Activated naive CD8-positive, alpha-beta T cell treated with anti-CD3 and anti-CD28 coated beads, Interleukin-2, amount 10 ng/mL, durations not matched to agents 7 days and 5 days (primary cell): Measurements from ENCODE around the gene FAM162B. TPM values are rescaled to one million over a fixed set of nuclear protein-coding genes. Genes with fewer than 3 reads are reported as not detected.
"Not testable (repeated sequence)": the region's sequence is repeated elsewhere in the genome, so short reads cannot be mapped to it uniquely, and the experiment has no call there.

Experiments
- ATAC-seq: fragments of 150-1000 bp; cut with Tn5 transposase; one replicate; pipeline ENCODE4 v1.10.0; 2021; ENCODE audit warnings: low read depth, moderate library complexity
- POLR2A ChIA-PET: fragments of 350-600 bp; sonication (Branson Sonifier 250); formaldehyde crosslinking; loops from one replicate; lab custom pipeline; 2021; ENCODE audit warnings: antibody characterized with exemption; lab: Charles Lee
- DNase-seq: peaks from one replicate; pipeline ENCODE4 v3.0.0; 2021
- H3K27ac Mint-ChIP-seq: one replicate; pipeline ENCODE4 v1.8.0; 2022; ENCODE audit warnings: mild to moderate bottlenecking, mixed read lengths
- H3K27me3 Mint-ChIP-seq: one replicate; pipeline ENCODE4 v1.8.0; 2022; ENCODE audit warnings: mild to moderate bottlenecking, moderate library complexity, mixed read lengths
- H3K36me3 Mint-ChIP-seq: one replicate; pipeline ENCODE4 v1.8.0; 2021; ENCODE audit warnings: mild to moderate bottlenecking, mixed read lengths
- H3K4me1 Mint-ChIP-seq: one replicate; pipeline ENCODE4 v1.8.0; 2021; ENCODE audit warnings: mixed read lengths
- H3K4me3 Mint-ChIP-seq: one replicate; pipeline ENCODE4 v1.8.0; 2022; ENCODE audit warnings: mild to moderate bottlenecking, moderate library complexity, mixed read lengths
- H3K9me3 Mint-ChIP-seq: one replicate; pipeline ENCODE4 v1.8.0; 2021; ENCODE audit warnings: mixed read lengths
- total RNA-seq, 2 experiments: library from RNA; stranded (reverse); gene quantifications; one replicate each; pipeline ENCODE4 v1.2.3, GENCODE V29; 2021

FAM162B gene
- total RNA-seq, 2 experiments from 2014 or later, result not detected

DNA sequence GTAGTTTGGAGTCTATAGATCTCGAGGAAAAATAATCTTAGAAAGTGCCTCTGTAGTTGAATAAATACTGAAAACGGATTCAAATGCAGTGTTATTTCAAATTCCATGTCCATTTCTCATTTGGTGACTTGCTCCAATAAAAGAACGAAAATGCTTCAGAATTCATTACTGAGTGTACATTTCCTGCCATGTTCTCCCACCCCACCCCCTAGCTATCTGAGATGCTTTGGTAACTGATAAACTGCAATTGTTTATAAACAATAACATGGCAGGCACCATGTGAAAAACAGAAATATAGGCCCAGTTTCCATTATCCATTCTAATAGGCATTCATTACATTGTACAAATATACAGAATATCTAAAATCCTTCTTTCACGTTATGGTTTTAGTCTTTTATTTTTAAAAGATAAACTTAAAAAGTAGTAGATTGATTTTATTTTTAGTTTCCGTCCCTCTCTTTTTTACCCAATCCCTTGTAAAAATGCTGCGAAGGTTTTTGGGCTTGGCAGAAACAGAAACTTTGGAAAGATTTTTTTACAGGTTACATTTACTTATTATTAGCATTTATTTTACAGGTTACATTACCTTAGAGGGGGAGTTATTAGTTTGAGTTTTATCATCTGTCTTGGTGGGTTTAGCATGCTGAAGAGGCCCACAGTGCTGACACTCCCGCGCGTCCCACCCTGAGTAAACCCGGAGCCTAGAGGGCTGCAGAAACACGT, 1.5 kb downstream of the FAM162B start:
- H3K27ac Mint-ChIP-seq, result no peak overlapping the region
- POLR2A ChIA-PET, result no interaction called here
- no peaks in the 10 kb centered on the region for H3K36me3 Mint-ChIP-seq
- H3K27me3 Mint-ChIP-seq, result peaks cover 67% of the 10 kb centered on the region
- no peak overlapping the region for H3K4me3 Mint-ChIP-seq
- DNase-seq (no peak), ATAC-seq (no peak)
- H3K4me1 Mint-ChIP-seq, result peaks cover 4% of the 10 kb centered on the region
- no peaks in the 10 kb centered on the region for H3K9me3 Mint-ChIP-seq

- POLR2A ChIA-PET, result no interaction called here
- ATAC-seq, result no peak
- Mint-ChIP-seq H3K9me3 (no peaks in the 10 kb centered on the region), H3K4me1 (peaks cover 4% of the 10 kb centered on the region), H3K27ac (no peak overlapping the region), H3K36me3 (no peaks in the 10 kb centered on the region), H3K27me3 (peaks cover 63% of the 10 kb centered on the region), H3K4me3 (no peak overlapping the region)
- no peak for DNase-seq
These were observed 2.5 kb downstream of the FAM162B start for GRCh38 chr6:116763048-116763447.

DNA sequence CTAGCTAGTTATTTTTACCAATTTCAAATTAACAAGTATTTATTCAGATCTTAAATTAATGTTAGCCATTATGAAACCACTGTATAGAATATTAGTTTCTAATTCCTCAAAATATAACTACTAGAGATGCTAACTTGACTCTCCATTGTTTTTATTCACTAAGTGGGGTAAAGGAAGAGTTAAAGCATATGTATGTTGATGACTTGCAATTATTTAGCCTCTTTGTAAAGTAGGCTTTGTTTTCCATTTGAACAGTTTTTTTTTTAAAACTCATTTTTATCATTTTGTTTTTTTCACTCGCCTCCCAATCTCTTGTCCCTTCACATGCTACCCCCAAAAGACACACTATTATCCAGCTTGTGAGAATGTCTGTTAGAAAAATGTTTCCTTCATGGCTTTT, 3.3 kb downstream of the FAM162B start:
- DNase-seq (no peak), ATAC-seq (no peak)
- Mint-ChIP-seq H3K27ac (no peak overlapping the region), H3K4me1 (peaks cover 4% of the 10 kb centered on the region), H3K9me3 (no peaks in the 10 kb centered on the region), H3K36me3 (no peaks in the 10 kb centered on the region), H3K4me3 (no peak overlapping the region), H3K27me3 (peaks cover 61% of the 10 kb centered on the region)
- POLR2A ChIA-PET, result no interaction called here

DNA sequence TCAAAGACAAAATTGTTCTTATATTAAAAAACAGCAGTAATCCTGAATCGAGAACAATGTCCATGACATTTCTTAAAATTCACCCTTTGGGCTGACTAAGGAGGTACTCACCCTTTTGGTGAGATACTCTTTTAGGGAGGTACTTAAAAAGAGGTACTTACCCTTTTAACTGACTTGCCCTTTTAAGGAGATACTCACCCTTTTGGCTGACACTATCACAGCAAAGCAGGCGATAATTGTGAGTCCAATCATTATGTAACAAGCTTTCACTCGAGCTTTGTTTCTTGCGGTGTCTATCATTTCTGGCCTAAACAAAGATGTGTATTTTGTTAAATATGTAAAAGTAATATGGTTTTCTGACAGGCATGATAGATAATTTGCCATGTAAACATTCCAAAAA, 3.7 kb downstream of the FAM162B start:
- H3K9me3 Mint-ChIP-seq, result no peaks in the 10 kb centered on the region
- POLR2A ChIA-PET, result no interaction called here
- DNase-seq, result no peak
- ATAC-seq, result no peak
- no peak overlapping the region for H3K4me3 Mint-ChIP-seq
- peaks cover 4% of the 10 kb centered on the region for H3K4me1 Mint-ChIP-seq
- H3K27me3 Mint-ChIP-seq, result peaks cover 56% of the 10 kb centered on the region
- H3K36me3 Mint-ChIP-seq, result no peaks in the 10 kb centered on the region
- no peak overlapping the region for H3K27ac Mint-ChIP-seq

DNA sequence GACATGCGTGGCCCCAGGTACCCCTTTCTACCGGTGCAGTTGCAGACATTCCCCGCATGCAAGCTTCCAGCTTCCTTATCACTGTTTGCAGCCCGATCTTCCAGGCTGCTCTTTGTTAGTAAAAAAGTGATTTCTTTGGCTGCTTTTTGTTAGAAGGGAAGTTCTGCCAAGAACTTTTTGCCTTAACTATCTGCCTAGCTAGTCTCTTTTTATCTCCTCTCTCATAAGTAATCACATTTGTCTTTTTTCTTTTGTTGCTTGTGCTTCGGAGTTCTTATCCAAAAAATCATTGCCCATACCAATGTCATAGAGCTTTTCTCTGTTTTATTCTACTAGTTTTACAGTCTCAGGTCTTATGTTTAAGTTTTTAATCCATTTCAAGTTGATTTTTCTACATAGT, 20.3 kb downstream of the FAM162B start:
- no peak overlapping the region for H3K4me3 Mint-ChIP-seq
- peaks cover 2% of the 10 kb centered on the region for H3K27me3 Mint-ChIP-seq
- no peaks in the 10 kb centered on the region for H3K36me3 Mint-ChIP-seq
- ATAC-seq, result no peak
- POLR2A ChIA-PET, result no interaction called here
- H3K27ac Mint-ChIP-seq, result no peak overlapping the region
- H3K9me3 Mint-ChIP-seq, result peaks cover 3% of the 10 kb centered on the region
- no peak for DNase-seq
- H3K4me1 Mint-ChIP-seq, result no peaks in the 10 kb centered on the region

- no peak overlapping the region for H3K27ac Mint-ChIP-seq
- H3K4me1 Mint-ChIP-seq, result no peaks in the 10 kb centered on the region
- POLR2A ChIA-PET, result no interaction called here
- no peak overlapping the region for H3K4me3 Mint-ChIP-seq
- DNase-seq (no peak), ATAC-seq (no peak)
- H3K36me3 Mint-ChIP-seq, result peaks cover 16% of the 10 kb centered on the region
- H3K27me3 Mint-ChIP-seq, result peaks cover 2% of the 10 kb centered on the region
- peaks cover 7% of the 10 kb centered on the region for H3K9me3 Mint-ChIP-seq
These were observed 23.9 kb downstream of the FAM162B start for GRCh38 chr6:116741571-116741970.

GRCh38 chr6:116740486-116740885, 25.0 kb downstream of the FAM162B start:
- H3K9me3 Mint-ChIP-seq, DNase-seq: not testable (repeated sequence)

DNA sequence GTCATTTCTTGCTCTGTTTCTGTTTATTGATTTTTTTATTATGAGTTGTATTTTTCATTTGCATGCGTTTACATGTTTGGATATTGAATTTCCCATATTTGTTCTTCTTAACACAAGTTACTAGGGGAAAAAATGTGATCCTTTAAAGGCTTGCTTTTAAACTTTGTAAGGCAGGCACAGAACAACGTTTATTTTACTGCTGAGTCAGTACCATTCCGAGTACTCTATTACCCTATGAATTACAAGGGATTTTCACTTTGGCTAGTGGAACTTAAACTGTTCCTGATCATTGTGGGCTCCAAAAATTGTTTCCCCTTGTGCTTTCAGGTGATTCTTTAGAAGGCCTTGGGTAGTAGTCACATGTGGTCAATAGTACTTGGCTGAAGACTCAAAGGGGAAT, 28.5 kb downstream of the FAM162B start:
- DNase-seq (no peak), ATAC-seq (no peak)
- no peaks in the 10 kb centered on the region for H3K27me3 Mint-ChIP-seq
- no peak overlapping the region for H3K4me3 Mint-ChIP-seq
- peaks cover 5% of the 10 kb centered on the region for H3K9me3 Mint-ChIP-seq
- H3K27ac Mint-ChIP-seq, result no peak overlapping the region
- no peaks in the 10 kb centered on the region for H3K4me1 Mint-ChIP-seq
- POLR2A ChIA-PET, result no interaction called here
- peaks cover 29% of the 10 kb centered on the region for H3K36me3 Mint-ChIP-seq

More at GRCh38 chr6:116740486-116740885, 25.0 kb downstream of the FAM162B start:
- H3K36me3 Mint-ChIP-seq, result peaks cover 21% of the 10 kb centered on the region
- H3K27me3 Mint-ChIP-seq, H3K4me3 Mint-ChIP-seq, POLR2A ChIA-PET, H3K4me1 Mint-ChIP-seq, H3K27ac Mint-ChIP-seq, ATAC-seq: not testable (repeated sequence)

DNA sequence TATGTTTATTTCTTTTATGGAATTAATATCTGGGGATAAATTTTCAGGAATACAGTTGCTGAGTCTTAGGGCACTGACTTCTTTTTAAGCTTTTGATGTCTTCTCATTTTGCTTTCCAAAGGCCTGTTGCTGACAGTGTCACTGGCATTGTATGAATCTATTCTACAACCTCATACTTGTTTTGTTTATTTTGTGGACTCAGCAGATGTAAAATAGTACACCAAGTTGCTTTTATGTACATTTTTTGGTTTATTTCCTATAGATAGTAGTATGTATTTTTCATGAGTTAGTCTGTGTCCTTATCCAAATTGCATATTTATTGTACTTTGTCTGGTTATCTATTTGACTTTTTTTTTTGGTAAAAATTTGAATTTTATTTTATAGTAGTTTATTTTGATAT, 35.0 kb downstream of the FAM162B start:
- H3K27ac Mint-ChIP-seq, result no peak overlapping the region
- no peaks in the 10 kb centered on the region for H3K27me3 Mint-ChIP-seq
- POLR2A ChIA-PET, result no interaction called here
- DNase-seq, result no peak
- no peaks in the 10 kb centered on the region for H3K4me1 Mint-ChIP-seq
- ATAC-seq, result no peak
- peaks cover 21% of the 10 kb centered on the region for H3K36me3 Mint-ChIP-seq
- H3K9me3 Mint-ChIP-seq, result no peaks in the 10 kb centered on the region
- no peak overlapping the region for H3K4me3 Mint-ChIP-seq

- H3K36me3 Mint-ChIP-seq, result peaks cover 26% of the 10 kb centered on the region
- POLR2A ChIA-PET, result no interaction called here
These were observed 38.6 kb downstream of the FAM162B start for GRCh38 chr6:116726947-116727346.

DNA sequence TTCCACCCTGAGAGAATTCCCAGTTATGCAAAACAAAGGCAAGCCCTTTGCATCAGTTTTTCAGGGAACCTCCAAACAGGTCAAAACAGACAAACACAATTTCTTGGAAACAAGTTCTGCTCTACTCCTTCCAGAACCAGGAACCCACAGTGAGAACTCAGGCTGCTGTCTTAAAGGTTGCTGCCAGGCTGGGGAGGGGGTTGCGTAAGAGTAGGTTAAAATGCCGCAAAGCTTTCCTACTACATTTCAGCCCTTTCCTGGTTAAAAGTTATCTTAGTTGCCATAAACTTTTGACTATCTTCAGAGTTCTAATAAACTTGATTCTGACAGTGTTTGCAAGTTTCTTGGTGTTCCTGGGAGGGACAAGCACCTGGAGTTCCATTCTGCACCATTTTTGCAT, 50.8 kb downstream of the FAM162B start:
- POLR2A ChIA-PET, result no interaction called here
- no peaks in the 10 kb centered on the region for H3K27me3 Mint-ChIP-seq
- ATAC-seq (no peak), DNase-seq (no peak)
- no peak overlapping the region for H3K4me3 Mint-ChIP-seq
- H3K4me1 Mint-ChIP-seq, result peaks cover 5% of the 10 kb centered on the region
- H3K9me3 Mint-ChIP-seq, result no peaks in the 10 kb centered on the region
- no peak overlapping the region for H3K27ac Mint-ChIP-seq
- peaks cover 46% of the 10 kb centered on the region for H3K36me3 Mint-ChIP-seq

More at GRCh38 chr6:116726947-116727346, 38.6 kb downstream of the FAM162B start:
- no peak for ATAC-seq
- H3K27ac Mint-ChIP-seq, result no peak overlapping the region
- DNase-seq, result no peak
- peaks cover 2% of the 10 kb centered on the region for H3K4me1 Mint-ChIP-seq
- no peaks in the 10 kb centered on the region for H3K9me3 Mint-ChIP-seq
- no peaks in the 10 kb centered on the region for H3K27me3 Mint-ChIP-seq
- H3K4me3 Mint-ChIP-seq, result no peak overlapping the region

- no peak for ATAC-seq
- H3K27ac Mint-ChIP-seq, result no peak overlapping the region
- H3K4me1 Mint-ChIP-seq, result peaks cover 5% of the 10 kb centered on the region
- POLR2A ChIA-PET, result no interaction called here
- no peaks in the 10 kb centered on the region for H3K9me3 Mint-ChIP-seq
- peaks cover 48% of the 10 kb centered on the region for H3K36me3 Mint-ChIP-seq
- no peaks in the 10 kb centered on the region for H3K27me3 Mint-ChIP-seq
- no peak for DNase-seq
- H3K4me3 Mint-ChIP-seq, result no peak overlapping the region
These were observed 51.2 kb downstream of the FAM162B start for GRCh38 chr6:116714296-116714695.

GRCh38 chr6:116705917-116706316, 59.6 kb downstream of the FAM162B start:
- Mint-ChIP-seq H3K9me3 (no peaks in the 10 kb centered on the region), H3K4me3 (no peak overlapping the region), H3K27me3 (no peaks in the 10 kb centered on the region), H3K36me3 (peaks cover 25% of the 10 kb centered on the region), H3K4me1 (no peaks in the 10 kb centered on the region), H3K27ac (no peak overlapping the region)
- no peak for ATAC-seq
- POLR2A ChIA-PET, result no interaction called here
- no peak for DNase-seq

DNA sequence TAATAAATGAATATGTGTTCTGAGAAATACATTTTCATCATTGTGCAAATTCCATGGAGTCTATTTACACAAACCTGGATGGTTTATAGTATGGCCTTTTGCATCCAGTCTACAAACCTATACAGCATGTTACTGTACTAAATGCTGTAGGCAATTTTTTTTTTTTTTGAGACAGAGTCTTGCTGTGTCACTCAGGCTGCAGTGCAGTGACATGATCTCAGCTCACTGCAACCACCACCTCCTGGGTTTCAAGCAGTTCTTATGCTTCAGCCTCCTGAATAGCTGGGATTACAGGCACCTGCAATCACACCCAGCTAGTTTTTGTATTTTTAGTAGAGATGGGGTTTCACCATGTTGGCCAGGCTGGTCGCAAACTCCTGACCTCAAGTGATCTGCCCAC, 61.6 kb downstream of the FAM162B start:
- POLR2A ChIA-PET, H3K4me3 Mint-ChIP-seq, ATAC-seq, H3K4me1 Mint-ChIP-seq, H3K27me3 Mint-ChIP-seq, H3K27ac Mint-ChIP-seq, H3K9me3 Mint-ChIP-seq, DNase-seq: not testable (repeated sequence)
- peaks cover 33% of the 10 kb centered on the region for H3K36me3 Mint-ChIP-seq
